ENCODE results near the gene DSCAM.
A peak's percentile ranks its signal among the peaks of the same experiment; 100 is the strongest.

DSCAM gene

GRCh38 chr21:40531431-40532110, 315.4 kb downstream of the DSCAM start:
- DNase-seq (ENCODE audit: low spot score), result peak; percentile 11

DNA sequence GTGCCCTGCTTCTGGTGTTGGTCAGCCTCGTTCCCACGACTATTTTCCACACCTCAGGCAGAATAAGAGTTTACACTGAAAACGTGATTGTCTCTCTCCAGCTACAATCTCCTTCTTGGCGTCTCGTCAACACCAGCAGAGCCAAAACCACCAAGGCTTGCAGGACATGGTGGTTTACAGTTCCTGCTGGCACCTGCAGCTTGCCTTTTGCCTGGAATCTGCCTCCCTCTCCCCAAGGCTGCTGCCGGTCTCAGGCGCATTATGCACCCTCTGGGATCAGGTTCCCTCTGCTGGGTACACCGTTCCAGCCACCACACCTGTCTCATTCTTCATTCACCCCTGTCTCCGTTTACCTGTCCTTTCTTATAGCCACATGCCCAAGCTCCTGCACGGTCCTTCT, 315.9 kb downstream of the DSCAM start:
- DNase-seq (ENCODE audit: low spot score), result no peak

DNA sequence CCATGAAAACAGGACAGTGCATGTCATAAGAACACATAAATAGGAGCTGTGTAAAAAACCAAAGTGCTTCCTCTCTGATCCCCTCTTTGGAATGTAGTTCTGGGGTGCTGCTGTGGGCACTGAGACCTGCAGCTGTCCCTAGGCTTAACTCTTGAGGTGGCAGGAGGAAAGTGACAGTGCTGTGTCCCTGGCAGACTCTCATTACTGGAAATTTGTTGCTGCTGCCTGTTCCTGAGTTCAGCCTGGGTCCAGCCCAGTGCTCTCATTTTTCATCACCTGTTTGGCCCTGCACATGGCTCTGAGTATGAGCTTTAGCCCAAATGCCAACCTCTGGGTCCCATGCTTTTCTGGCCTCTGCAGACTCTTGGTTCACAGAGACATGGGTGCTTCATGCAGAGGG, 329.3 kb downstream of the DSCAM start:
- no peak for DNase-seq (ENCODE audit: low spot score)

DNA sequence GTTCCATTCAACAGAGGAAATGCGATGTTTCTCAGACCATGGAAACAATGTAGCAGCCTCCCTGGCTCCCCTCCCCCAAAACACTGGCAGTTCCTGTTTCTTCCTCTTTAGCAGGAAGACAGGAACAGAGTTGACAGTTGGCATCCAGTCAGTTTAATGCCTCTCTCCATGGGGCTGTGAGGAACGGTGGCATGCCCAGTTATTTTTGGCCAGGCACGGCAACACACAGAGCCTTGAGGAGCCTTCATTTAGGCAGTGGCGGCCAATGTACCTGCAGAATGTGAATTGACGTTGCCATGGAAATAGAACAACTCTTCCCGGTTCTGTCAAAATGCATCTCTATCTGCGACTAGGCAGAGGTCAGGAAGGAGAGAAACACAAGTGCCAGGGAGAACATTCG, 330.6 kb downstream of the DSCAM start:
- no peak for DNase-seq (ENCODE audit: low spot score)

GRCh38 chr21:40512590-40512989, 334.4 kb downstream of the DSCAM start:
- no peak for DNase-seq (ENCODE audit: low spot score)

DNA sequence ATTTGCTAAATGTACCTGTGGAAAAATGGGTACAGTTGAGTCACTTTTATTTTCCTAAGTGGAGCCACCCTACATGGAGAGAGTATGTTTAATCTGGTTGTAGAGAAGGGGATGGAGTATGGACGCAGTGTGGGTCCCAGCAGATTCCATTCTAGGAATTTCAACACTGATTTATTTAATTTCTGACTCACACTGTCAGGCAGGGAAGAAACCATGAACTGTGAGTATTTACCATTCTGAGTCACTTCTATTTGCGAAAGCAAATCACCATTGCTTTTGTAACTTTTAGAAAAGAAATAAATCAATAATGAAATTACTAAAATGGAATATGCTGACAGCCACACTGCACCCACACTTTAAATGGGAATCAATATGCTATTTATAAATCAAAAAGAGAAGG, 339.0 kb downstream of the DSCAM start:
- peak; percentile 53 for DNase-seq (ENCODE audit: low spot score)

DNA sequence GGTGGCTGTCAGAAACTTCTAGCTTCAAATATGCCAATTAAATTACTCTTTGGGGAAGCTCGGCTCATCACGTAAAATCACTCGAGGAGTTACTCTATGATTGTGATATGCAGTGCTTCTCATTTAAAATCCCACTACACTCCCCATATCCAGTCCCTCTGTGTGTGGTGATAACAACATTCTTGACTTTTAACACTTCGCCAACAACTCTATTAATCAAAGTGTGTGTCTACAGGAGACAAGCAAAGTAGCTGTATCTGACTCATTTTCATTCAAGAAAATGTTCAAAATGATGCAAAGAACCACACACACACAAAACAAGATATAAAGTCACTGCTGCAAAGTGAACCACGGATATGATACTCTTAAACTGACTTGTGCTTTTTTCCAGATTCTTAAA, 341.3 kb downstream of the DSCAM start:
- no peak for DNase-seq (ENCODE audit: low spot score)

DNA sequence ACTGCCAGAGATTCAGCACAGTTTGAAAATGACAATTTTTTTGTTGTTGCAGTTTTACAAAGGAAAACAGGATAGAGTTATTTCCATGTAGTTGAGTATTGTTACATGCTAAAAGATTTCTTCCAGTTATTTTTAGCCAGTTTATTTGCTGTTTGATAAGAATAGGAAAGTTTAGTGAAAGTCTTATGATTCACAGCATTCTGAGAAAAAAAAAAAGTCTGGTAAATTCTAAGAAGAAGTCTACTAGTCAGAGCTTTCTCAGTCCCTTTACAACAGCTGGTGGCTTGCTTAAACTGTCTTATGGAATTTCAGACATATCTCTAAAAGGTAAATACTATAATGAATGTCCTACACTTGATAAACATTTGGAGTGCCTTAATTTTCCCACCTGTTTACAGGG, 341.7 kb downstream of the DSCAM start:
- DNase-seq (ENCODE audit: low spot score), result no peak

DNA sequence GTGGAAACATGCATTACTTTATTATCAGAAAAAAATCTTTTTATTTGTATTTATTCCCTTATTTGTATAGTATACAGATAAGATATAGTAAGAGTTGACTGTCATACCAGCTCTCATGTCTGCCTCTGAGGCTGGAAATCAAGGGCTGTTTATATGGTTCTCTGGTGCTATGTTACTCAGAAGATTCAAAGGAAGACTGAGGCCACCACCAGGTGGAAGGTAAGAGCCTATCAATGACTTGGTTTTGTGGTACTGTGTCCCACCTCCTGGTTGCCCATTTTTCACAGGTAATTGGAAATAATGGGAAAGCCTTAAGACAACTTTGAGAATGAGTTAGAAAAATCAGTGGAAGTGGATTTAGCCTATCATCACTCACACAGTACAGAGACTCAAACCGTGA, 342.1 kb downstream of the DSCAM start:
- DNase-seq (ENCODE audit: low spot score), result no peak

- DNase-seq (ENCODE audit: low spot score), result no peak
Measured at GRCh38 chr21:40496116-40496515, 350.8 kb downstream of the DSCAM start.

DNA sequence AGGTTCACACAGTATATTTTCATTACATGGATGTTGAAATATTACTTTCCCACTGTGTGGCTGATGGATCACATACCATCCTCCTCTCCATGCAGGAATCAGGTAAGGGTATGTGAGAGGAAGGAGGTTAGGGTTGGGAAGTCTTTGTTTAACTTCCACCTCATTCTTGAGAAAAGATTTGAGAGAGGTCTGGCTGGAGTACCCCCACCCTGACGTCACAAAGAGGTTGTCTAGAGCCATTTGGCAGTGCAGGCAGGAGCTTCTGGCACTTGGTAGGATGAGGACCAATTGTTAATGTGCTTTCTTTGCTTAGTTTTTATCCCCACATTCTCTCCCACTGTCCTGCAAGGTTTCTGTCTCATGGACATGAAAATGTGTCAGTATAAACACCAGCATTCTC, 356.6 kb downstream of the DSCAM start:
- no peak for DNase-seq (ENCODE audit: low spot score)

DNA sequence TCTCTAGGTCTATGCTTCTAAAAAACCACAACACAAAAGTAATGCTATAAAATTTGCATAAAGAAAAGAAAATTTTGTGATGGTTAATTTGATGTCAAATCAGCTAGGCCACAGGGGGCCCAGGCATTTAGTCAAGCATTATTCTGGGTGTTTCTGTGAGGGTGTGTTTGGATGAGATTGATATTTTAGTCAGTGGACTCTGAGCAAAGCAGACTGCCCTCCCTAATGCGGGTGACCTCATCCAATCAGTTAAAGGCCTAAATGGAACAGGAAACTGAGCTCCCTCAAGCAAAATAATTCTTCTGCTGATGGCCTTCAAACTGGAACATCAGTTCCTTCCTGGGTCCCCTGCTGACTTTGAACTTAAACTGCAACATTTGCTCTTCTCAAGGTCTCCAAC, 358.0 kb downstream of the DSCAM start:
- DNase-seq (ENCODE audit: low spot score), result no peak

DNA sequence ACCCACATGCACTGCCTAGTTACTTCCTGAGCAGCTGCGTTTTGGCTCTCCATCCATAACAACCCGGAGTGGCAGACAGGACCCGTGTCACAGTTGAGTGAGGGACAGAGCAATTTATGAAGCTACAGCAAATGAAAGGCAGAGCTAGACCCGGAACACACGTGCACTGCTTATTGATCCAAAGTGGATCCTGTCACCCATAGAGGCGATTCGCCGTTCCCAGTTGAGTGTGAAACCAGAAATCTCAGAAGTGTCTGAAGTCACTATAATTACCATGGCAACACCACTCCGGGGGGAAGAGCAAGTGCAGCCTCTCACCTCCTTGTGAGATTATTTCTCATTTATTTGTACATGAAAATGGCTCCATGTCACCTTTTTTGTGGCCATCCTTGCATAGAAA, 365.2 kb downstream of the DSCAM start:
- no peak for DNase-seq (ENCODE audit: low spot score)

- no peak for DNase-seq (ENCODE audit: low spot score)
Measured at GRCh38 chr21:40474513-40474912, 372.4 kb downstream of the DSCAM start.

GRCh38 chr21:40472013-40472412, 374.9 kb downstream of the DSCAM start:
- DNase-seq (ENCODE audit: low spot score), result no peak

- no peak for DNase-seq (ENCODE audit: low spot score)
Measured at GRCh38 chr21:40471103-40471502, 375.9 kb downstream of the DSCAM start.

DNA sequence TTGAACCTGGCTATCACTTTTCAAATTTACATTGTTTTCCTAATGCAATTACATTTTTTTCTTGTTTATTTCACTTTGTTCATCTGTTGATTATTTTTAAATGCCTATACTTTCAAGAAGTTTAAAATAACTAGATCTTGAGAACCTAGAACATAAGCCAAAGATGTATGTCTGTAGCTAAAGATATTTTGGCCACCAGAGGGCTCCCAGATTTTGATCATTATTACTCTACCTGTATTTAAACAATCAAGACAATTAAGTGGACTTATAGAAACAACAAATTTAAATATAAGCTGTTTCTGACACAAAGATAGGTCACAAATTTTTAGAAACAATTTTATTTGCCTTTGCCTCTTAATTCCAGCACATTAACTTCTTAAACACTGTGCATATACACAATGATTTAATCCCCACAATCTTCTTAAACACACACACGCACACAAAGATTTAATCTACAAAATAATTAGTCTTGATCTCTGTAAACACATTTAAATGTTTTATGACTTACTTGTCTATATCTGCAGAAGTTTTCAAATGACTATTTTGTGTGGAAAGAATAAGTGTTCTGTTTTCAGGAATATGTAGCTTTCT, 380.0 kb downstream of the DSCAM start:
- DNase-seq (ENCODE audit: low spot score), result peak; percentile 29

- no peak for DNase-seq (ENCODE audit: low spot score)
Measured at GRCh38 chr21:40465382-40465781, 381.6 kb downstream of the DSCAM start.

DNA sequence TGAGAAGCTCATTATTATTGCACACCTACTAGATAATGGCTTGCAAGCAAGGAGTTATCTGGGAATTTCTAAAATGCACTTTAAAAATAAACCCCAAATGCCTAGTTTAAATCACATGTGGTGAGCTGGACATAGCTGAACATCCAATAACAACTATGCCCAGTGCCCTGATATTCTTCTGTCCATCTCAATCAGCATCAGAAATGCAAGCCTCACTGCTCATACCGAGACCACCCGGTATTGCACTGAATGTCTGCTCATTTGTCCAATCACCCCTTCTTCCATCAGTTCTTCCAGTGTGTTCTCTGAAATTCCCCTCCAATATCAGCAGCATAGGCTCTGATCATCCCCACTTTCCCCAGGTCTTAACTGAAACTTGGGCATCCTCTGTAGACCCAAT, 383.8 kb downstream of the DSCAM start:
- no peak for DNase-seq (ENCODE audit: low spot score)

- DNase-seq (ENCODE audit: low spot score), result no peak
Measured at GRCh38 chr21:40461008-40461407, 385.9 kb downstream of the DSCAM start.

- no peak for DNase-seq (ENCODE audit: low spot score)
Measured at GRCh38 chr21:40457741-40458140, 389.2 kb downstream of the DSCAM start.

- DNase-seq (ENCODE audit: low spot score), result no peak
Measured at GRCh38 chr21:40454057-40454456, 392.9 kb downstream of the DSCAM start.

DNA sequence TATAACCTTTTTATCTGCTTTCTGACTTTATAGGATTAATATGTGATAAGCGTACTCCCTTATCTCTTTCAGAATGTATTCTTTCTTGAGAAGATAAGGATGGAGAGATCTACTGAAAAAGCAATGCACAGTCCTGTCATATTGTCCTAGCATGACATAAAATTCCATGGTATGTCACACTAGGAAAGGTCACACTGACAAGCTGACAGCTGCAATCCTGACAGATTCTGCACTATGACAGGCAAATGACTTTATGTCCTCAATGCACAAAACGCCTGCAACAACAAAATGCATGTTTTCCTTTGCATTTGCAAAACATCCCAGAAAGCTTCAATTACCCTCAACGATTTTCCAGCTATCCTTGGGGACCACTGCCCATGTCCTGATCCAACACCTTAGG, 393.8 kb downstream of the DSCAM start:
- DNase-seq (ENCODE audit: low spot score), result no peak

DNA sequence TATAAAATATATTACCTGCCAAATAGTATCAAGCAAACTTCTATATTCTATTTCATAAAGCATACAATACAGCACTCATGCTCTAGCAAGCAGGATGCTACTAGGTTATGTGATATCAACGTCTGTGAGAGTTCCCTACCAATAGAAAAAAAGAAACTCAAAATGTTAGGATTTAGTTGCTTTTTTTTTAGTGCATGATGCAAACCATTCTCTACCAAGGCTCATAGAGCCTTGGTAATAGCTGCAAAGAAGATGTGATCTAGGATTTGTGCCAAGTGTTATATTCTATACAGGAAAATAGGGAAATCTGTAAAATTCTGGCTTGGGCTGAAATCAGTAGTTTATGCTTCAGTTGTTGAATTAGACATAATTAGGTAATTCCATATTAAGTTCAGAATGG, 394.4 kb downstream of the DSCAM start:
- no peak for DNase-seq (ENCODE audit: low spot score)

Measured in kidney tubule cell (primary cell).